ENCODE data around the gene MED25. TPM values are rescaled to one million over a fixed set of nuclear protein-coding genes. Genes with fewer than 3 reads are reported as not detected.

Gene MED25
- total RNA-seq, 1 donor from 2014 or later = 11.0 TPM

- Histone ChIP-seq H3K27me3 (ENCODE audit: control insufficient read depth in 3 of 3, insufficient read depth in 3 of 3, low read length in 3 of 3) (no peaks in the 10 kb centered on the region), H3K4me3 (ENCODE audit: low read length in 3 of 3) (peak overlapping the region; percentile 54 to 75 (median 70)), H3K9ac (ENCODE audit: low read depth in 1 of 3, low read length in 3 of 3) (peak overlapping the region in 2 of 3 donors; percentile 71 to 74), H3K36me3 (ENCODE audit: control insufficient read depth in 3 of 3, insufficient read depth in 3 of 3, low read length in 3 of 3) (peaks cover 17 to 21% (median 18%) of the 10 kb centered on the region in 3 donors), H3K4me1 (ENCODE audit: control insufficient read depth in 3 of 3, insufficient read depth in 3 of 3, low read length in 3 of 3) (peaks cover 50 to 74% (median 59%) of the 10 kb centered on the region in 3 donors), H3K27ac (ENCODE audit: low read depth, low read length) (peak overlapping the region; percentile 96), H3K9me3 (ENCODE audit: control insufficient read depth in 3 of 3, low read length in 3 of 3) (no peaks in the 10 kb centered on the region)
Measured at GRCh38 chr19:49869009-49869483, 51.0 kb downstream of the MED25 start.

- H3K27me3 ChIP-seq (ENCODE audit: control insufficient read depth in 3 of 3, insufficient read depth in 3 of 3, low read length in 3 of 3) = no peaks in the 10 kb centered on the region
- H3K4me3 ChIP-seq (ENCODE audit: low read length in 3 of 3) = peak overlapping the region; percentile 71 to 82 (median 77)
- peaks cover 13 to 20% (median 17%) of the 10 kb centered on the region in 3 donors for H3K36me3 ChIP-seq (ENCODE audit: control insufficient read depth in 3 of 3, insufficient read depth in 3 of 3, low read length in 3 of 3)
- peak overlapping the region; percentile 96 for H3K27ac ChIP-seq (ENCODE audit: low read depth, low read length)
- H3K4me1 ChIP-seq (ENCODE audit: control insufficient read depth in 3 of 3, insufficient read depth in 3 of 3, low read length in 3 of 3) = peaks cover 56 to 76% (median 66%) of the 10 kb centered on the region in 3 donors
- peak overlapping the region; percentile 52 to 89 (median 81) for H3K9ac ChIP-seq (ENCODE audit: low read depth in 1 of 3, low read length in 3 of 3)
- no peaks in the 10 kb centered on the region for H3K9me3 ChIP-seq (ENCODE audit: control insufficient read depth in 3 of 3, low read length in 3 of 3)
Measured at GRCh38 chr19:49869484-49870308, 51.6 kb downstream of the MED25 start.

- peaks cover 56 to 76% (median 71%) of the 10 kb centered on the region in 3 donors for H3K4me1 ChIP-seq (ENCODE audit: control insufficient read depth in 3 of 3, insufficient read depth in 3 of 3, low read length in 3 of 3)
- no peaks in the 10 kb centered on the region for H3K27me3 ChIP-seq (ENCODE audit: control insufficient read depth in 3 of 3, insufficient read depth in 3 of 3, low read length in 3 of 3)
- peak overlapping the region; percentile 82 for H3K27ac ChIP-seq (ENCODE audit: low read depth, low read length)
- peak overlapping the region; percentile 71 to 82 (median 77) for H3K4me3 ChIP-seq (ENCODE audit: low read length in 3 of 3)
- no peaks in the 10 kb centered on the region for H3K9me3 ChIP-seq (ENCODE audit: control insufficient read depth in 3 of 3, low read length in 3 of 3)
- peaks cover 12 to 20% (median 17%) of the 10 kb centered on the region in 3 donors for H3K36me3 ChIP-seq (ENCODE audit: control insufficient read depth in 3 of 3, insufficient read depth in 3 of 3, low read length in 3 of 3)
- peak overlapping the region; percentile 52 to 89 (median 81) for H3K9ac ChIP-seq (ENCODE audit: low read depth in 1 of 3, low read length in 3 of 3)
Measured at GRCh38 chr19:49870309-49870901, 52.3 kb downstream of the MED25 start.

GRCh38 chr19:49871349-49871985, 53.4 kb downstream of the MED25 start:
- no peak overlapping the region for H3K4me3 ChIP-seq (ENCODE audit: low read length in 3 of 3)
- H3K9ac ChIP-seq (ENCODE audit: low read depth in 1 of 3, low read length in 3 of 3) = peak overlapping the region in 1 of 3 donors; percentile 60
- H3K9me3 ChIP-seq (ENCODE audit: control insufficient read depth in 3 of 3, low read length in 3 of 3) = no peaks in the 10 kb centered on the region
- H3K36me3 ChIP-seq (ENCODE audit: control insufficient read depth in 3 of 3, insufficient read depth in 3 of 3, low read length in 3 of 3) = peaks cover 12 to 20% (median 20%) of the 10 kb centered on the region in 3 donors
- H3K27ac ChIP-seq (ENCODE audit: low read depth, low read length) = no peak overlapping the region
- no peaks in the 10 kb centered on the region for H3K27me3 ChIP-seq (ENCODE audit: control insufficient read depth in 3 of 3, insufficient read depth in 3 of 3, low read length in 3 of 3)
- H3K4me1 ChIP-seq (ENCODE audit: control insufficient read depth in 3 of 3, insufficient read depth in 3 of 3, low read length in 3 of 3) = peaks cover 53 to 72% (median 68%) of the 10 kb centered on the region in 3 donors

- no peak overlapping the region for H3K27ac ChIP-seq (ENCODE audit: low read depth, low read length)
- H3K9me3 ChIP-seq (ENCODE audit: control insufficient read depth in 3 of 3, low read length in 3 of 3) = no peaks in the 10 kb centered on the region
- no peaks in the 10 kb centered on the region for H3K27me3 ChIP-seq (ENCODE audit: control insufficient read depth in 3 of 3, insufficient read depth in 3 of 3, low read length in 3 of 3)
- H3K36me3 ChIP-seq (ENCODE audit: control insufficient read depth in 3 of 3, insufficient read depth in 3 of 3, low read length in 3 of 3) = peaks cover 12 to 20% (median 20%) of the 10 kb centered on the region in 3 donors
- peak overlapping the region in 1 of 3 donors; percentile 100 for H3K9ac ChIP-seq (ENCODE audit: low read depth in 1 of 3, low read length in 3 of 3)
- H3K4me1 ChIP-seq (ENCODE audit: control insufficient read depth in 3 of 3, insufficient read depth in 3 of 3, low read length in 3 of 3) = peaks cover 48 to 64% (median 62%) of the 10 kb centered on the region in 3 donors
- H3K4me3 ChIP-seq (ENCODE audit: low read length in 3 of 3) = no peak overlapping the region
Measured at GRCh38 chr19:49872245-49873128, 54.4 kb downstream of the MED25 start.

GRCh38 chr19:49873129-49873521, 55.0 kb downstream of the MED25 start:
- H3K27ac ChIP-seq (ENCODE audit: low read depth, low read length) = no peak overlapping the region
- H3K9me3 ChIP-seq (ENCODE audit: control insufficient read depth in 3 of 3, low read length in 3 of 3) = no peaks in the 10 kb centered on the region
- H3K36me3 ChIP-seq (ENCODE audit: control insufficient read depth in 3 of 3, insufficient read depth in 3 of 3, low read length in 3 of 3) = peaks cover 12 to 21% (median 20%) of the 10 kb centered on the region in 3 donors
- H3K27me3 ChIP-seq (ENCODE audit: control insufficient read depth in 3 of 3, insufficient read depth in 3 of 3, low read length in 3 of 3) = no peaks in the 10 kb centered on the region
- H3K4me1 ChIP-seq (ENCODE audit: control insufficient read depth in 3 of 3, insufficient read depth in 3 of 3, low read length in 3 of 3) = peaks cover 44 to 62% (median 58%) of the 10 kb centered on the region in 3 donors
- no peak overlapping the region for H3K4me3 ChIP-seq (ENCODE audit: low read length in 3 of 3)
- peak overlapping the region in 1 of 3 donors; percentile 100 for H3K9ac ChIP-seq (ENCODE audit: low read depth in 1 of 3, low read length in 3 of 3)

- peak overlapping the region; percentile 99 for H3K27ac ChIP-seq (ENCODE audit: low read depth, low read length)
- peaks cover 45 to 63% (median 58%) of the 10 kb centered on the region in 3 donors for H3K4me1 ChIP-seq (ENCODE audit: control insufficient read depth in 3 of 3, insufficient read depth in 3 of 3, low read length in 3 of 3)
- no peak overlapping the region for H3K4me3 ChIP-seq (ENCODE audit: low read length in 3 of 3)
Measured at GRCh38 chr19:49873834-49874233, 55.7 kb downstream of the MED25 start.

GRCh38 chr19:49874503-49875157, 56.5 kb downstream of the MED25 start:
- peak overlapping the region; percentile 99 to 100 (median 100) for H3K9ac ChIP-seq (ENCODE audit: low read depth in 1 of 3, low read length in 3 of 3)
- H3K36me3 ChIP-seq (ENCODE audit: control insufficient read depth in 3 of 3, insufficient read depth in 3 of 3, low read length in 3 of 3) = peaks cover 24 to 34% (median 33%) of the 10 kb centered on the region in 3 donors
- H3K27ac ChIP-seq (ENCODE audit: low read depth, low read length) = peak overlapping the region; percentile 99
- H3K4me3 ChIP-seq (ENCODE audit: low read length in 3 of 3) = peak overlapping the region in 2 of 3 donors; percentile 58 to 99
- H3K9me3 ChIP-seq (ENCODE audit: control insufficient read depth in 3 of 3, low read length in 3 of 3) = no peaks in the 10 kb centered on the region
- H3K4me1 ChIP-seq (ENCODE audit: control insufficient read depth in 3 of 3, insufficient read depth in 3 of 3, low read length in 3 of 3) = peaks cover 47 to 66% (median 60%) of the 10 kb centered on the region in 3 donors
- H3K27me3 ChIP-seq (ENCODE audit: control insufficient read depth in 3 of 3, insufficient read depth in 3 of 3, low read length in 3 of 3) = no peaks in the 10 kb centered on the region

More at GRCh38 chr19:49873834-49874233, 55.7 kb downstream of the MED25 start:
- Histone ChIP-seq H3K27me3 (ENCODE audit: control insufficient read depth in 3 of 3, insufficient read depth in 3 of 3, low read length in 3 of 3) (no peaks in the 10 kb centered on the region), H3K36me3 (ENCODE audit: control insufficient read depth in 3 of 3, insufficient read depth in 3 of 3, low read length in 3 of 3) (peaks cover 16 to 26% (median 25%) of the 10 kb centered on the region in 3 donors), H3K9me3 (ENCODE audit: control insufficient read depth in 3 of 3, low read length in 3 of 3) (no peaks in the 10 kb centered on the region), H3K9ac (ENCODE audit: low read depth in 1 of 3, low read length in 3 of 3) (peak overlapping the region; percentile 19 to 100 (median 100))
